Progenitor cell of endocrine pancreas (in vitro differentiated cells): ENCODE measurements around the gene GRIP1. TPM values are rescaled to one million over a fixed set of nuclear protein-coding genes. Genes with fewer than 3 reads are reported as not detected.

Source experiments
- DNase-seq: peaks from one replicate; pipeline ENCODE4 v3.0.0; 2021; ENCODE audit warnings: low spot score; ENCODE audit not compliant: unreplicated experiment
- H3K27ac Mint-ChIP-seq: 2 replicates; pipeline ENCODE4 v1.8.0; 2021; ENCODE audit warnings: mild to moderate bottlenecking, moderate library complexity, mixed read lengths
- H3K27me3 Mint-ChIP-seq: 2 replicates; pipeline ENCODE4 v1.8.0; 2021; ENCODE audit warnings: mixed read lengths
- H3K36me3 Mint-ChIP-seq: 2 replicates; pipeline ENCODE4 v1.8.0; 2022; ENCODE audit warnings: mixed read lengths; ENCODE audit not compliant: insufficient read depth
- H3K4me1 Mint-ChIP-seq: 2 replicates; pipeline ENCODE4 v1.8.0; 2021; ENCODE audit warnings: low read depth, mixed read lengths
- H3K4me3 Mint-ChIP-seq: 2 replicates; pipeline ENCODE4 v1.8.0; 2021; ENCODE audit warnings: low read depth, mild to moderate bottlenecking, moderate library complexity, mixed read lengths
- H3K9me3 Mint-ChIP-seq: 2 replicates; pipeline ENCODE4 v1.8.0; 2021; ENCODE audit warnings: low read depth, mixed read lengths
- CTCF ChIP-seq: fragments of 200-600 bp; sonication (generic); IDR thresholded peaks from one replicate; pipeline ENCODE4 v1.5.0; 2021; ENCODE audit warnings: antibody characterized with exemption, mild to moderate bottlenecking; ENCODE audit not compliant: unreplicated experiment
- total RNA-seq: library from RNA; stranded (reverse); gene quantifications from 2 replicates; pipeline ENCODE4 v1.2.1, GENCODE V29; 2021

GRIP1 gene
- total RNA-seq, 1 donor from 2014 or later = 41.3 TPM

DNA sequence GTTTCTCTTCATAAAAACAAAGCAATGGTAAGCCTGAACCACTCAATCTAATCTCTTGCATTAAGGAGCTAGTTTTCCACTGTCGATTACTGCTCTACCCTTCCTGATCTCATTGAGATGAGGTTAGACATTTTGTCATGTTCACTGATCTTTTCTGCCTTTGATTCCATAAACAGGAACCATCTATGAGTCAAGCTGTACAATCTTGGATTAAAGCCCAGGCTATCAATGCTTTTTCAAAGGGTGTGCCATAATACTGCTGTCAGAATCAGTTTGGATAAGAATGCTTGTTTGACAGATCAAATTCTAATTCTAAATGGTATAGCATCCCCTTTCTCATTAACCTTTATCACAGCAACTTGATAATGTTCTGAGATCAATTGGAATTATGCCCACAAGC is 16.1 kb downstream of the GRIP1 start:
- Mint-ChIP-seq H3K36me3 (no peaks in the 10 kb centered on the region), H3K27me3 (no peaks in the 10 kb centered on the region), H3K4me1 (no peaks in the 10 kb centered on the region), H3K9me3 (no peaks in the 10 kb centered on the region), H3K27ac (no peak overlapping the region), H3K4me3 (no peak overlapping the region)
- no peak for DNase-seq
- TF ChIP-seq CTCF = no peak

DNA sequence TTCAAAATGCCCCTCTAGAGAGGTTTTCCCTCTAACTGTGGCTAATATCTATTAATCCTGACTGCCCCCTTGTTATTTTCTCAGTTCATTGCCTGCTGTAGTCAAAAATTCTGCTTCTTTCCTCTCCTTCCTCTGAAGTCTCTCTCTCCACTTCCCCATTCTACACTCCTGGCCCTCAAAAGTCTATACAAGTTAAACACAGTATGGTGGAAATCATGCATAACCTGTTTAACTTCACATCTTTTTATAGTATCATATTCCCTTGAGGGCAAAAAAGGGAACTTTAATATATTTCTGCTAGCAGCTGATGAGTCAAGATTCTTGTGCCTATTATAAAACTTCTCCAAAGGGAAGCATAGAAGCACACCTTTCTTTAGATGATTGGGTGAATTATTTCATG is 16.7 kb downstream of the GRIP1 start:
- Mint-ChIP-seq H3K27me3 (no peaks in the 10 kb centered on the region), H3K4me3 (no peak overlapping the region), H3K4me1 (no peaks in the 10 kb centered on the region), H3K9me3 (no peaks in the 10 kb centered on the region), H3K36me3 (no peaks in the 10 kb centered on the region), H3K27ac (no peak overlapping the region)
- no peak for TF ChIP-seq CTCF
- DNase-seq = no peak

DNA sequence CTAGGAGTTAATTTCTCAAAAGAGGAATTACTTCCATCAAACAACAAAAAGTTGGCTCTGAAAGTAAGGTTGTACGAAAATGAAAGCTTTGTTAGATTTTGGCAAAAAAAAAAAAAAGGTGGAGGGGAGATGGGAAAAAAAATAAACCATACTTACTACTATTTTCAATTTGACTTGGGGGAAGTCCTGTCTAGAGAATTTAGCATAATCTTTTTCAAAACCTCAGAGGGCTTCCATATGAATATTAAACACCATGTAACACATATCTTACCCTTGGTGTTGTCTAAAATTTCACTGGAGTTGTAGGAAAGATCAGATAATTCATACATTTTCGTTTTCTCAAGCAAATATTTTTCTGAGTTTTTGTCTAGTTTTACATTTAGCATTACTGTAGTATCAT is 17.5 kb downstream of the GRIP1 start:
- Mint-ChIP-seq H3K27me3 (no peaks in the 10 kb centered on the region), H3K27ac (no peak overlapping the region), H3K4me3 (no peak overlapping the region), H3K36me3 (no peaks in the 10 kb centered on the region), H3K4me1 (no peaks in the 10 kb centered on the region), H3K9me3 (no peaks in the 10 kb centered on the region)
- DNase-seq = no peak
- no peak for TF ChIP-seq CTCF

DNA sequence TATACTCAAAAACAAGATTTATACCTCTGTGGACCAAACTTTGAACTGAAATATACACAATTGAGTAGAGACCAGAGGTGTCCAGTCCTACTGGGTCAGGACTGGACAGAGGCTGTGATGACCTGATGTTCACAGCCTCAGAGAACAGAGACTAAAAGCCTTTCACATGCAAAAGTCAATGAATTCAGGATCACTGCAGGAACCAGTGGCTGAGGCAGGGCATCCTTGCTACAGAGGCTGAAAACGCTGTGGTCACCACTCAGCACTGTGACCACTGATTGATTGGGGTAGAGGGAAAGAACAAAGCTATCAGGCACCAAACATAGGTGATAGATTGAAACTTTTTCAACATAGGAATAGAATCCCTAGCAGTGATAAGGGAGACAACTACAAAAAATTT is 25.1 kb downstream of the GRIP1 start:
- DNase-seq = no peak
- peaks cover 14% of the 10 kb centered on the region for H3K4me1 Mint-ChIP-seq
- no peaks in the 10 kb centered on the region for H3K9me3 Mint-ChIP-seq
- TF ChIP-seq CTCF = no peak
- H3K4me3 Mint-ChIP-seq = no peak overlapping the region
- no peak overlapping the region for H3K27ac Mint-ChIP-seq
- H3K27me3 Mint-ChIP-seq = no peaks in the 10 kb centered on the region
- H3K36me3 Mint-ChIP-seq = no peaks in the 10 kb centered on the region

- Mint-ChIP-seq H3K27ac (peak overlapping the region; percentile 34), H3K27me3 (no peaks in the 10 kb centered on the region), H3K4me3 (no peak overlapping the region), H3K9me3 (peaks cover 2% of the 10 kb centered on the region), H3K4me1 (peaks cover 3% of the 10 kb centered on the region), H3K36me3 (no peaks in the 10 kb centered on the region)
- no peak for DNase-seq
- TF ChIP-seq CTCF = no peak
Observed at GRCh38 chr12:66648033-66648735, 30.7 kb downstream of the GRIP1 start.
